Activated CD4-positive, alpha-beta T cell treated with anti-CD3 and anti-CD28 coated beads for 48 hours (primary cell): Measurements from ENCODE around the gene IRAK2.
A peak's percentile ranks its signal among the peaks of the same experiment; 100 is the strongest.
"Not testable (repeated sequence)": the region's sequence is repeated elsewhere in the genome, so short reads cannot be mapped to it uniquely, and the experiment has no call there.

Experiments used
- DNase-seq: peaks from one replicate; pipeline ENCODE4 v3.0.0-alpha.2; 2020

Gene IRAK2

GRCh38 chr3:10255835-10256234, 91.1 kb downstream of the IRAK2 start:
- no peak for DNase-seq

DNA sequence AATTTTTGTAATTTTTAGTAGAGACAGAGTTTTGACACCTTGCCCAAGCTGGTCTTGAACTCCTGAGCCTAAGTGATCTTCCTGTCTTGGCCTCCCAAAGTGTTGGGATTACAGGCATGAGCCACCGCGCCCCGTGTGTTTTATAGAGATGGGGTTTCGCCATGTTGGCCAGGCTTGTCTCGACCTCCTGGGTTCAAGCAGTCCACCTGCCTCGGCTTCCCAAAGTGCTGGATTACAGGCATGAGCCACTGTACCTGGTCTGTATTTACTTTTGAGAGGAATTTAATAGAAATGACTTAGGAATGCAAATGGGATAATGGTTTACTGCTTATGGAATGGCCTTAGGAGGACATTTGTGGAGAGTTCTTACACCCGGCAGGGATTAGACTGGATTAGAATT, 94.3 kb downstream of the IRAK2 start:
- no peak for DNase-seq

DNA sequence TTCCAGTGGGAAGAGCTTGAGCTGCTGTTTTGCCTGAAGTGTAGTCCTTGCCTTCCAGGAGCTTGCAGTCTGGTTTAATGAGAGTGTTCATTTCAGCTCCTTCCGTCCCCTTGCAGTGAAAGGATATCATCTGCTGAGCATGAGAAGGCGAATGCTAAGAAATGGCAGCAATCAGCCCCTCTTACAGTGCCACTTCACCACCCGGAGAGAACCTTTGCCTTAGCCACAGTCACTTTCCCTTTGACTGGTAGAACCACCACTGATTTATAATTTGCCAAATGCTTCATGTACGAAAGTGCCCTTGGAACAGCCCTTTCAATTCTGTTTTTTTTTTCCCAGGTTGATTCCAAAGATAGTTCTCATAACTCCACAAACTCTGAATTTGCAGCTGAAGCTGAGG, 95.1 kb downstream of the IRAK2 start:
- no peak for DNase-seq

DNA sequence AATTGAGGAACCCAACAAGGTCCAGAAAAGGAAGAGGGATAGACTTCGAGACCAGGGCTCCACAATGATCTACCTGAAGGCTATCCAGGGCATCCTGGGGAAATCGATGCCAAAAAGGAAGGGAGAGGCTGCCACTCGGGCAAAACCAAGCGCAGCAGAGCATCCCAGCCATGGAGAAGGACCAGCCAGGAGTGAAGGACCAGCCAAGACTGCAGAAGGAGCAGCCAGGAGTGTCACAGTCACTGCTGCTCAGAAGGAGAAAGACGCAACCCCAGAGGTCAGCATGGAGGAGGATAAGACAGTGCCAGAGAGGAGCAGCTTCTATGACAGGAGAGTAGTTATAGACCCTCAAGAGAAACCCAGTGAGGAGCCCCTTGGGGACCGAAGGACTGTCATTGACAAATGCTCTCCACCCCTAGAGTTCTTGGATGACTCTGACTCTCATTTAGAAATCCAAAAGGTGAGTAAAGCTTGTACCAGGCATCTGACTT, 95.5 kb downstream of the IRAK2 start:
- no peak for DNase-seq

DNA sequence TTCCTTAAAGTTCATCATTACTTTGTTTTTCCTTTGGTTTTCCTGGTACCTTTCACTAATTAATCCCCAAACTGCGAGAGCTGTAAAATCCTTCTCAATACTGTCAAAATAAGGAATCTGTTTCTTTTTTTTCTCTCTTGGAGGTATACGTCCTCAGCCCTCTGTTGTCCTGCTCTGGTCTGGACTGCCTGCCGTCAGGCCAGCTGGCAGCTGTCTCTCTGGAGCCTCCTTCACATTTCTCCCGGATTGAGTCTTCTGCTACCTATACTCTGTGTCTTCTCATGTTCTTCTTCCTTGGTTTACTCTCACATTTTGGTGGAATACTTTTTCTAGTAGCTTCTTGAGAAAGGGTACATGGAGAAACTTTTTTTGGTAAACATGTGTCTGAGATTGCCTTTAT, 97.3 kb downstream of the IRAK2 start:
- DNase-seq = no peak

DNA sequence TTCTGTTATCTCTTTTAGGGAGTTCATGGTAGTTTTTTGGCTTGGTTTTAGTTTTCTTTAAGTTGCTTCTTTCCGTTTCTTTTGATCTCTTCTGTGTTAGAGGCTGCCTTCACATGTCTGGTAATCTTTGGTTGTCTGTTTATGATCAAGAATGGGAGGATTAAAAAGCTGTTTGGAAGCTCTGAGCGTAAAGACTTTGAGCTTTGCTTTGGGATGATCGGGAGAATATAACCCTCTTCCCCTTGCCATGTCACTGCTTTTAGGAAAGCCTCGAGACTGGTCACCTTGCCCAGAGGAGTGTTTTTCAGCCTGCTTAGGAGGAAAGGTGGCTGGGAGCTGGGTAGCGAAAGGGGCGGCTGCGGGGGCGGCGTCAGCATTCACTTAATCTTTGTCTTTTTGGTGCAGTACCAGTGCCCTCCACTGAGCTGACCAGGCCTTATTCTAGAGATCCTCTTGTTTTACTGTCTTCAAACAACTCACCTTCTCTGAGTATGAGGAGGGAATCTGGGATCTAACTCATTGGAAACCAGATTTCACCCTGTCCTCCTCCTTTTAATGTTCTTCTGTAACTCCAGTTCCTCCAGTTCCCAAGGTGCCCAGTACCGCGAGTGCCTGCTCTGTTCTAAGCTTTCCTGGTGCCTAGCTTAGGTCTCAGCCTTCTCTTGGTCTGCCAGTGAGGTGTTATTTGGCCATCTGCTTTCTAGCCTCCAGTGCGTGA, 99.1 kb downstream of the IRAK2 start:
- peak; percentile 82 for DNase-seq

GRCh38 chr3:10265833-10266232, 101.1 kb downstream of the IRAK2 start:
- no peak for DNase-seq

GRCh38 chr3:10266936-10267335, 102.2 kb downstream of the IRAK2 start:
- DNase-seq = not testable (repeated sequence)

DNA sequence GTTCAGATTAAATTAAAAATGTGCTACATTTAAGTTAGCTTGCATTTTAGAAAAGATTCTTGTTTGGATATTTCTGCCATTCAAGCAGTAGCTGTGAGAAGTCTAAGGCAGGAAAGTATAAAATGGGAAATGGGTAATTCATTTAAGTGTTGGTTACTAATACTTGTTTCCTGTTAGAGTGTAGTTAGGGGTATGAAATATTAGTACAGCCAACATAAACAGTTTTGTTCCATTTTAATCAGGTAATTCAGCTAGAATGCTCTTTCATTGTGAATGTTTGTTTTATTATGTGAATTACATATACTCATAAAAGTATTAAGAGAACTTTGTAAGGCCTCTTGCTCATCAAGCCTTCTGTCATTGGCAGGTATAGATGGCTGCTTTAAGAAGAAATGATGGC, 103.4 kb downstream of the IRAK2 start:
- no peak for DNase-seq

- no peak for DNase-seq
Observed at GRCh38 chr3:10268930-10269329, 104.2 kb downstream of the IRAK2 start.

DNA sequence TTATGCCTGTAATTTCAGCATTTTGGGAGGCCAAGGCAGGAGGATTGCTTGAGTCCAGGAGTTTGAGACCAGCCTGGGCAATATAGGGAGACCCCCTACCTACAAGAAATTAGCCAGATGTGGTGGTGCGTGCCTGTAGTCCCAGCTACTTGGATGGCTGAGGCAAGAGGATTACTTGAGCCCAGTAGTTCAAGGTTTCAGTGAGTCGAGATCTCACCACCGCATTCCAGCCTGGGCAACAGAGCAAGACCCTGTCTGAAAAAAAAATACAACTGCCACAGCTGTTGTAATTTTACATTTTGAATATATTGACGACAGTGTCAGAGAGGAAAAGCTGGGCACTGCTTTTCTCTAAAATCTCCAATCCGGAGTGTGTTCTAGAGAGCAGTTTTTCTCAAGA, 104.7 kb downstream of the IRAK2 start:
- DNase-seq = no peak

GRCh38 chr3:10272476-10272875, 107.8 kb downstream of the IRAK2 start:
- DNase-seq = not testable (repeated sequence)

DNA sequence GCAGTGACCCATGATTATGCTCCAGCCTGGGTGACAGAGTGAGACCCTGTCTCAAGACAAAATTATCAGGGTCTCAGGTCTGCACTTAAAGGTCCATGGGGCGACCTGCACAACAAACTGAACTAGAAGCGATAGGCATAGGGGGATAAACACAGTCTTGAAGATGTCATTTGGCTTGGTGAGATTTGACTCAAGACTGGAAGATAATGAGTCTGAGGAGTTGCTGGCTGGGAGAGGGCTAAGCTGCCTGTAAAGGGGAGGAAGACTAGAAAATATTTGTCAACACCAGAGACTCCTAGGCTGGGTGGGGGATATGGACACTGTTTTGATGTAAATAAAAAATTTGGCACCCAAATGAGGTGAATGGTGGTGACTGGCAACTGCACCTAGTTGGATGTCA, 108.3 kb downstream of the IRAK2 start:
- no peak for DNase-seq

- no peak for DNase-seq
Observed at GRCh38 chr3:10273702-10274305, 109.1 kb downstream of the IRAK2 start.

DNA sequence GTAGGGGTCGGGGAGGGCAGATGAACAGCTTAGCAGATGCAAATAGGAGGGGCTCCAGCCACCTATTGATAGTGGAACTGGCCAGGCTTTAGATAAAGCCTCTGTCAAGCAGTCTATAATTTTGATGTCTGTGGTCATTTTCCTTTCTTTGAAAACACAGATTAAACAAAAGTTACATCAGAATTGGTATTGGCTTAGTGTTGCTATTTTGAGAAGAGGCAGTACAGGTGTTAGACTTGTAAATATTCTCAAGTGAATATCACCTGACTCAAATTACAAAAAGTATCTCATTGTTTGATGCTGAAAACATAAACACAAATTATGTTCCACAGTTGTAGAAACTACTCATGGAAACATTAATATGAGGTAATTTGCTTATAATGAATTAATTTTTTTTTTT, 109.9 kb downstream of the IRAK2 start:
- DNase-seq = no peak

DNA sequence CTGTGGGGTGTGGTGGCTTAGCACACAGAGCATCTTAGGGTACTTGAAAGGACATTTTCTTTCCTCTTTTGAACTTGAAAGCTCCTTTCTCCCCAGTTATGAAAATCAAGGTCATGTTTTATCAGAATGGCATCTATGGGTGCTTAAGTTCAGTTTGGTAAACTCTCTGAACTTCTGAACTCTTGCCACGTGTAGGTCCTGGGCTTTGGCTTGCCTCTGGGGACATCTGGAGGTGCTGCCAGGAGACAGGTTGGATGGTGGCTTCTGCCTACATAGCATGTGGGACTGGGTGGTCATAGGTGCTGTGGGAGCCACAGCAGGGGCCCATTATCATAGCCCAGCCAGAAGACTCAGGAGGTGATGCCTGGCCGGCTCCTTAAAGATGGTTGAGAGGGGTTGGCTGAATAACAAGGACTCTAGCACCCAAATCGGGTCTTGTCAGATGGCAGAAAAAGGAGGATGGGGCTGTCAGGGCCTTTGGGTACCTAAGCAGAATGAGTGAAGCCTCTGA, 112.5 kb downstream of the IRAK2 start:
- DNase-seq = no peak

DNA sequence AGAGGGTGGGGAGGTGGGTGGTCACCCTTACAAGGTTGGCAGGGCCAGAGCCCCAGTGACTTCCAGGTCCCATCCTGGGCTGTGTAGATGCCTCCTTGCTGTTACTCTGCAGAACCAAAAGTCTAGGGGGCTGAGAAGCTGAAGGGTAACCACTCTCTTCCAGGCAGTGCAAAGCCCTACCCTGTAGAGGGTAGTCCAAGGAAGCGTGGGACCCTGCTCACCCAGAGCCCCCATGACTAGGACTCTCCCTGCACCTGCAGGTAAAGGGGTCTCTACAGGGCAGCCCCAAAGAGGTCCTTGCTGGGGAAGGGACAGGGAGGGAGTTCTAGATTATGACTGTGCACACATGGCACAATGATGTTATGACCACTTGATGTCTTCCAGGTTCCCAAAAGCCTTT, 113.8 kb downstream of the IRAK2 start:
- no peak for DNase-seq

GRCh38 chr3:10279384-10280176, 114.9 kb downstream of the IRAK2 start:
- DNase-seq = no peak

DNA sequence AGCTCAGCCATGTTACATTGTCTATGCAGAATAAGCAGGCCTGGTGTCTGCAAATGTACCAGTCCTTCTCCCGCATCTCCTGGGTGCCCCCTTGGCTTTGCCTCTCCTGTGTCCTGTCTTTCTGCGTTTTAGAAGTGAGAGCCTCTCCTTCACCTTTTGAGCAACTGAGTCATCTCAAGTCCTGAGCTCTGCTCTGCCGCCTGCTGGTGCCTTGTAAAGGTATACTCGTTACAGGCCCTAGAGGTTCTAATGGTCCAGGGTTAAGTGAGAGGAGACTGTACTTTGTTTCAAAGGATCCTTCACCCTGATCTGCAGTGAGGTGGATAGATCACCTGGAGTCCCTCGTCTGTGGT, 115.4 kb downstream of the IRAK2 start:
- peak; percentile 30 for DNase-seq

DNA sequence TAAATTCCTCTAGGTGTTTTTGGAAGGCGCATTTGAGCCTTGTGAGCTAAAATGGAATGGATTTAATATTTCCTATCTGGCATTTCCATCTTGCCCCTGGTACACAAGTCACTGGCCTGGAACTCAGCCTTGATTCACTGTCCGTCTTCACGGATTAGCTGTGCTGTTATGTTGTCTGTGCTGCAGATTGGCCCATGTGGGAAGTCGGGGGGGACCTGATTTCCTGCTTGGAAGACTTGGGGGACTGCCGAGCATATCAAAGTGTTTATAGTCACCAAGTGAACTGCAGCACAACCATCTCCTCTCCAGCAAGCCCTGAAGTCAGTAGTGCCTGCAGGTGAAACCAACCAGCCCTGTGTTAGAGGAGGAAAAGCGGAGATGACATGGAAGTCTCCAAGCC, 115.9 kb downstream of the IRAK2 start:
- no peak for DNase-seq

DNA sequence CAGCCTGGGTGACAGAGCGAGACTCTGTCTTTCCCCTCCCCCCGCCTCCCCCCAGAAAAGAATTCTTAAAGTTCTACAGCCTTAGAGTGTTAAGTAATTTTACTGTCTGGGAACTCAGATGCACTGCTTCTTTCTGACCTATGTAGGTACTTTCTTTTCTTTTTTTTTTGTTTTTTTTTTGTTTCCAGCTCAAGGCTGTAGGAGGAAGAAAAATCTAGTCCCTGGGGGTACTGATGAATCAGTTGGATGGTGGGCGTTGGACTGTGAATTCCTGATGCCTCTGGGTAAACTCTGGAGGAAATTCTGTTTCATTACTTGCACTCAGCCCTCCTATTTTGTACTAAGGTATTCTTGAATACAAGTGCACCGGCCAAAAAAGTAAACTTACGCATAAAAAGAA, 117.2 kb downstream of the IRAK2 start:
- no peak for DNase-seq

GRCh38 chr3:10283638-10284037, 118.9 kb downstream of the IRAK2 start:
- DNase-seq = no peak

DNA sequence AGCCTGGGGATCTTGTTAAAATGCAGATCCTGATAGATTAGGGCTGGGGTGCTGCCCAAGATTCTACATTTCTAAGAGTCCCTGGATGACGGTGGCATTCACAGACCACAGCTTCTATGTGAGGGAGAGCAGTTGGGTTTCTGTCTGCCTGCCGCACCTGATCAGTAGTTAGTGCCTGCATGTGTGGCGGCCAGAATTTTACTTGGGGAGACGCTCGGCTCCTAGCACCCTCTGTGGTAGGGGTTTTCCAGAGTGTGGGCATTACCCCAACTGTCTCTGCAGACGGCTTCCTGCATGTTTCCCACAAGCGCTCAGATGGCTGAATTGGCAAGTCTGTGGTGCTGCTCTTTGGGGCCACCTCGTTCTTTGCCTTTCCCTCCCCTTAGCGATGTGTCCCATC, 119.8 kb downstream of the IRAK2 start:
- DNase-seq = peak; percentile 31
